BJ (cell line): ENCODE measurements around the gene CEP55. TPM values are rescaled to one million over a fixed set of nuclear protein-coding genes. Genes with fewer than 3 reads are reported as not detected.
A peak's percentile ranks its signal among the peaks of the same experiment; 100 is the strongest.

Experiments used
- CTCF ChIA-PET: fragments of 350-600 bp; formaldehyde crosslinking; extraction: SDS; loops from one replicate; lab custom pipeline; 2021; ENCODE audit warnings: antibody characterized with exemption, inconsistent platforms; lab: Yijun Ruan, JAX
- POLR2A ChIA-PET: fragments of 300-600 bp; sonication (Branson Sonifier 250); formaldehyde crosslinking; extraction: SDS; loops from one replicate; lab custom pipeline; 2021; ENCODE audit warnings: antibody characterized with exemption; lab: Charles Lee
- DNase-seq: peaks from one replicate; pipeline ENCODE4 v3.0.0-alpha.2; 2011; ENCODE audit warnings: low read depth
- H3K27me3 ChIP-seq: 2 replicates; pipeline ENCODE4 v1.6.0; 2011; ENCODE audit warnings: low read length; ENCODE audit not compliant: control insufficient read depth, insufficient read depth
- H3K36me3 ChIP-seq: 2 replicates; pipeline ENCODE4 v1.5.1; 2011; ENCODE audit warnings: low read length; ENCODE audit not compliant: control insufficient read depth, insufficient read depth
- H3K4me3 ChIP-seq: 2 replicates; pipeline ENCODE4 v1.5.1; 2011; ENCODE audit warnings: low read depth, mild to moderate bottlenecking, control low read depth, low read length
- CTCF ChIP-seq: IDR thresholded peaks from 2 replicates; pipeline ENCODE4 v1.5.1; 2011; ENCODE audit warnings: low read depth, mild to moderate bottlenecking, control low read depth, inconsistent platforms, low read length, moderate library complexity; ENCODE audit not compliant: insufficient read depth
- polyA minus RNA-seq: library from RNA; depleted of rRNA, polyadenylated mRNA; stranded (reverse); fragments of >200 nt; gene quantifications from 2 replicates; pipeline ENCODE4 v1.2.3, GENCODE V29; 2011; rRNA and poly(A)+ RNA removed
- polyA plus RNA-seq: library from polyadenylated mRNA; depleted of rRNA; stranded (reverse); fragments of >200 nt; gene quantifications from 2 replicates; pipeline ENCODE4 v1.2.3, GENCODE V29; 2011; rRNA removed

Gene CEP55
- polyA plus RNA-seq (16.8 and 28.2 TPM in 2 replicates), polyA minus RNA-seq (3.7 and 5.4 TPM in 2 replicates)

GRCh38 chr10:93496322-93497041 lies at the start of gene CEP55:
Gene CEP55, plus strand, starts transcription at chr10:93496612. Its CDS starts 3,440 bp downstream, at chr10:93500052.
- DNase-seq, result peak; percentile 77
- H3K4me3 ChIP-seq, result peak within 1 kb of the TSS; percentile 50
- ChIA-PET POLR2A (interaction anchor here (0.6 kb wide), 1 partner anchor 1782 kb away, joined by 11 read pairs; no protein-coding TSS in a partner anchor), CTCF (interaction anchor here (0.7 to 2.5 kb wide), 8 partner anchors 10 to 143 kb away, joined by 3 to 15 read pairs (median 4); partner anchors contain the start of gene MYOF)
- no peaks in the 10 kb centered on the region for H3K27me3 ChIP-seq
- H3K36me3 ChIP-seq, result no peaks in the 10 kb centered on the region
- no peak for TF ChIP-seq CTCF

GRCh38 chr10:93447019-93447418 lies 49.4 kb upstream of the CEP55 start:
- POLR2A ChIA-PET, result no interaction called here
- no peak for DNase-seq
- H3K36me3 ChIP-seq, result peaks cover 19% of the 10 kb centered on the region
- no peaks in the 10 kb centered on the region for H3K27me3 ChIP-seq
- CTCF ChIA-PET, result interaction anchor here (0.8 to 2.2 kb wide), 4 partner anchors 8 to 35 kb away, joined by 3 to 7 read pairs (median 4); partner anchors contain the start of gene MYOF
- no peak overlapping the region for H3K4me3 ChIP-seq
- no peak for TF ChIP-seq CTCF

GRCh38 chr10:93447970-93448369 lies 48.4 kb upstream of the CEP55 start:
- Histone ChIP-seq H3K27me3 (no peaks in the 10 kb centered on the region), H3K36me3 (peaks cover 21% of the 10 kb centered on the region), H3K4me3 (no peak overlapping the region)
- TF ChIP-seq CTCF, result no peak
- ChIA-PET CTCF (interaction anchor here (1.2 kb wide), 1 partner anchor 10 kb away, joined by 5 read pairs; no protein-coding TSS in a partner anchor), POLR2A (no interaction called here)
- no peak for DNase-seq

GRCh38 chr10:93451244-93451947 lies 45.0 kb upstream of the CEP55 start:
- POLR2A ChIA-PET, result no interaction called here
- H3K4me3 ChIP-seq, result no peak overlapping the region
- peaks cover 27% of the 10 kb centered on the region for H3K36me3 ChIP-seq
- no peak for TF ChIP-seq CTCF
- CTCF ChIA-PET, result no interaction called here
- H3K27me3 ChIP-seq, result no peaks in the 10 kb centered on the region
- no peak for DNase-seq

- TF ChIP-seq CTCF, result no peak
- Histone ChIP-seq H3K27me3 (no peaks in the 10 kb centered on the region), H3K4me3 (no peak overlapping the region), H3K36me3 (peaks cover 29% of the 10 kb centered on the region)
- no peak for DNase-seq
- ChIA-PET POLR2A (no interaction called here), CTCF (no interaction called here)
These were observed 44.3 kb upstream of the CEP55 start for GRCh38 chr10:93452143-93452542.
